Duodenal mucosa (tissue), 2 donors: ENCODE data around the gene ITGA1.

Source experiments
- H3K27ac ChIP-seq: one replicate; pipeline ENCODE4 v1.7.0; 2013; ENCODE audit warnings: low read depth, low read length
- H3K27me3 ChIP-seq, 2 donors: one replicate each; pipeline ENCODE4 v1.7.0; 2013; ENCODE audit warnings: low read length in 2 of 2, control low read depth in 1 of 2; ENCODE audit not compliant: insufficient read depth in 2 of 2, control insufficient read depth in 1 of 2
- H3K36me3 ChIP-seq, 2 donors: one replicate each; pipeline ENCODE4 v1.7.0; 2013; ENCODE audit warnings: low read length in 2 of 2, control low read depth in 1 of 2; ENCODE audit not compliant: insufficient read depth in 2 of 2, control insufficient read depth in 1 of 2
- H3K4me1 ChIP-seq, 2 donors: one replicate each; pipeline ENCODE4 v1.7.0; 2013; ENCODE audit warnings: low read length in 2 of 2, control low read depth in 1 of 2; ENCODE audit not compliant: insufficient read depth in 2 of 2, control insufficient read depth in 1 of 2
- H3K4me3 ChIP-seq, 2 donors: one replicate each; pipeline ENCODE4 v1.7.0; 2013; ENCODE audit warnings: low read length in 2 of 2, low read depth in 1 of 2
- H3K9ac ChIP-seq, 2 donors: one replicate each; pipeline ENCODE4 v1.7.0; 2013; ENCODE audit warnings: low read length in 2 of 2, low read depth in 1 of 2
- H3K9me3 ChIP-seq, 2 donors: one replicate each; pipeline ENCODE4 v1.7.0; 2013; ENCODE audit warnings: low read length in 2 of 2, control low read depth in 1 of 2; ENCODE audit not compliant: control insufficient read depth in 1 of 2

Gene ITGA1

DNA sequence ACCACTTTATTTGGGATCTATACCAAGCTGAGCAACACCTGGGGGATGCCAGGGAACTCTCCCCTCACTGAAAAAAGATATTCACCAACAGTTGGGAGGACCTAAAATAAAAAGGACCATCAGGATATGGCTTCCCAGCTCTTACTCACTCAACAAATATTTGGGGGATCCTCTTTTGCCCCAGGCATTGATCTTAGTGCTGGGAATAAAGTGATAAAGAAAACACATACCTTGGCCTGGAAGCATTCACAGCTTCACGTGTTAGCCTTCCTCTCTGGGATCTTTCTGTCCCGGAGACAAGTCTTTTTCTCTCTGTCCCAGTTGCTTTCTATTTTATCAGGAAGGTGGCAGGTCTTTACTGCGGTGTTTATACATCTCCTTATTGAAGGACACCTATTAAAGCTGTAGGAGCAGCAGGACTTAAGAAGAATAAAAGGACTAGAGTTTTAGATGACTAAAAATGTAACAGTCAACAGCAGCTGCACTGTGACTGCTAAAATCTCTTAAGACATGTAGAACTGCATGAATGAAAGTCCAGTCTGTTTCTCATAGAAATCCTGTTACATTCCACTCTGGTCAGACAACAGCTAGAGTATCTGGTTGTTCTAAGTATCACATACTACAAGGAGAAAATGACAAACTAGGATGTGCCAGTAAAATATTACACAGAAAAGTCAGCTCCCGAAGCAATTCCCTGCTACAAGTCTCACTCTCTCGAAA lies 111.4 kb downstream of the ITGA1 start:
- Histone ChIP-seq H3K36me3 (peaks cover 0 to 3% of the 10 kb centered on the region in 2 donors), H3K9ac (no peak overlapping the region), H3K4me3 (no peak overlapping the region), H3K9me3 (no peaks in the 10 kb centered on the region), H3K27me3 (no peaks in the 10 kb centered on the region), H3K4me1 (no peaks in the 10 kb centered on the region), H3K27ac (no peak overlapping the region)

DNA sequence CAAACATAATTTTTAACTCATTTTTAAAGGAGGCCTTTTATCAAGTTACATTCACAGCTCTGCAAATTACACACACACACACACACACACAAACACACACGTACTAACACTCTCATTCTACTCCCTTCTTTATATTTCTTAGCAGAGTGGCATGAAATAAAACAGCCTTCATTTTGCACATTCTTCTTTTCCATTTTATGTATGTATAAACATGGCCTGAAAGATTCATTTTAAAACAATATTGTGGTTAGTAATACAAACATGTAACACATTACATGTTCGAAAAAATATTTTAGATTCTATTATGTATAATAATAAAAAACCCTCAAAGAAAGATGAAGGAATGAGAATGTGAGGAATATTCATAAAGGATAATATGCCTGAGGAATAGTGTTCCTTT lies 115.4 kb downstream of the ITGA1 start:
- Histone ChIP-seq H3K4me3 (no peak overlapping the region), H3K27ac (no peak overlapping the region), H3K9ac (no peak overlapping the region), H3K4me1 (no peaks in the 10 kb centered on the region), H3K27me3 (no peaks in the 10 kb centered on the region), H3K9me3 (no peaks in the 10 kb centered on the region), H3K36me3 (peaks cover 0 to 3% of the 10 kb centered on the region in 2 donors)

GRCh38 chr5:52906343-52906742 lies 118.6 kb downstream of the ITGA1 start:
- Histone ChIP-seq H3K27ac (no peak overlapping the region), H3K9me3 (no peaks in the 10 kb centered on the region), H3K27me3 (no peaks in the 10 kb centered on the region), H3K9ac (no peak overlapping the region), H3K4me1 (no peaks in the 10 kb centered on the region), H3K36me3 (peaks cover 0 to 3% of the 10 kb centered on the region in 2 donors), H3K4me3 (no peak overlapping the region)

DNA sequence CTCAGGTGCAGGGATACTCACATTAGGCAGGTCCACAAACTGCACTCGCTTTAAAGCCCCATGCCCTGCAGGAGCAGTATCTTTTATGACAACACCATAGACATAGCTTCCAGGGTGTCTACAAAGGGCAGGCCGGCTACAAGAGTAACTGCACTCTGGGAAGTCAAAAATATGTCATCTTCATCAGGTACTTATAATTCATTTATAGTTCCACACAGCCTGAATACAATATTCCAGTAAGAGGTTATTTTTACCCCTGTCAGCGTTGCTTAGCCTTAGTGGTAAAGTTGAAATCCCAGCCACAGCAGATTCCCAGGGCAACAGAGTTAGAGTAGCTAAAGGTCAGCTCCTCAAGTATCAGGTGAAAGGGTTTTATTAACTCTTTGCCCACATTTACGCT lies 119.1 kb downstream of the ITGA1 start:
- no peaks in the 10 kb centered on the region for H3K9me3 ChIP-seq
- H3K27ac ChIP-seq: no peak overlapping the region
- no peaks in the 10 kb centered on the region for H3K27me3 ChIP-seq
- H3K4me3 ChIP-seq: no peak overlapping the region
- no peaks in the 10 kb centered on the region for H3K4me1 ChIP-seq
- H3K9ac ChIP-seq: no peak overlapping the region
- H3K36me3 ChIP-seq: peaks cover 0 to 3% of the 10 kb centered on the region in 2 donors

DNA sequence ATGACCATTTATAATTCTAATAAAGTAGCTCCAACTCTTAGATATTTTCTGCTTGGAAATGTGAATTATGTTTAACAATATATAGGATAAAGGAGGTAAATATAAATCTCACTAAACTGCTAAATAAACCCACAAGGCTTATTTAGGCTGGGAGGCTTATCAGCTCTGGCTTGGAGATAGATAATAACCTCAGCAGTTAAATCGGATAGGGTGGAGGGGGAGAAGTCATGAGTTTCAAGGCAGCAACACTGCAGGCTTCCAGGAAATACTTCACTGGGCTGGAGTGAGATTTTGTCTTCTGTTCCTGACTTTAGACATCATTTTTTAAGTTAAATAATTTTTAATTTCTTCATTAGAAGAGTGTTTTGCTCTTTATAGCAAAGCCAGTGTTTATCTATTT lies 121.5 kb downstream of the ITGA1 start:
- Histone ChIP-seq H3K4me1 (no peaks in the 10 kb centered on the region), H3K27me3 (no peaks in the 10 kb centered on the region), H3K9me3 (no peaks in the 10 kb centered on the region), H3K36me3 (no peaks in the 10 kb centered on the region), H3K9ac (no peak overlapping the region), H3K4me3 (no peak overlapping the region), H3K27ac (no peak overlapping the region)

- Histone ChIP-seq H3K4me1 (no peaks in the 10 kb centered on the region), H3K27ac (no peak overlapping the region), H3K4me3 (no peak overlapping the region), H3K27me3 (no peaks in the 10 kb centered on the region), H3K9ac (no peak overlapping the region), H3K9me3 (no peaks in the 10 kb centered on the region), H3K36me3 (no peaks in the 10 kb centered on the region)
Measured at GRCh38 chr5:52910071-52910470, 122.4 kb downstream of the ITGA1 start.

DNA sequence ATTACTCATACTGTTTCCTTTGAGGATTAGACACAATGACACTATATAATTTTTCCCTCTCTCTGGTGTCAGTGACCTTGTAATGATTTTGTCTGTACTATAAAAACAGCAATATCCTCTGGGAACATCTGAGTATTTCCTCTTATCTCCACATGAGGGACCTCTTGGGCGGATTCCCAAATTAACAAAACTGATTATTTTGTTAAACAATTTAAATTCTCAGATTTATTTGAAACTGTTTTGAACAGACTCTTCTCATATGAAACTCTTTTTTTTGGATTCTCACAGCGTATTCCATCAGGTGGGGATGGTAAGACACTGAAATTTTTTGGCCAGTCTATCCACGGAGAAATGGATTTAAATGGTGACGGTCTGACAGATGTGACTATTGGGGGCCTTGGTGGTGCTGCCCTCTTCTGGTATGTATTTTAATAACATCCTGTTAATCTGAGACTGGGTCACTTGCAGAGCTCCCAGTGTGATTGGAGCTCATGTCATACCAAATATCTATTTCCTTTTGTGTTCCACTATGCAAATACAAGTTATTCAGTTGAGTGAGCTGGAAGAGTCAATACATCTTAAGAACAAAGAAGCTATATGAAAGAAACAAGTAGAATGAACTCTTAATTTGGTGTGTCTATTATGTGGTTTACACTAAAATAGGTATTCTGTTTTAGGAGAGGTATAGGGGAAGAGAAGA lies 127.6 kb downstream of the ITGA1 start:
- no peaks in the 10 kb centered on the region for H3K27me3 ChIP-seq
- H3K9me3 ChIP-seq: no peaks in the 10 kb centered on the region
- no peak overlapping the region for H3K27ac ChIP-seq
- H3K4me1 ChIP-seq: no peaks in the 10 kb centered on the region
- no peak overlapping the region for H3K4me3 ChIP-seq
- H3K9ac ChIP-seq: no peak overlapping the region
- H3K36me3 ChIP-seq: peaks cover 5 to 6% of the 10 kb centered on the region in 2 donors

DNA sequence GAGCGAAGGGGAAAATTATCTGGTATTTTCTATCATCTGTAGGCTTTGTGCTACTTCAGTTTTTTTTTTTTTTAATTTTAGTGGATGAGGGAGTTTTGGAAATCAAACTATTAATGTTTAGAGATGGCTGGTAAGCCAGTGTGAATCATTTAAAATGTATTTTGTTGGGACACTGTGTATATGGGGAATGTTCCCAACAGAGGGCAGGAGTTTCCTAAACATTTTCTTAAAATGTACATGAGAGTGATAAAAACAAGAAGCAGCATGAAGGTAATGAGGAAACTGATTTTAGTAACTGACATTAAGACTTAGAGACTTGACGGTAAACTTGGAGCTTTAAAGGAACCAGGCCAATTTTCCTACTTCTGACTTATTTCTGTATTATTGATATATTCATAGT lies 133.2 kb downstream of the ITGA1 start:
- Histone ChIP-seq H3K4me1 (no peaks in the 10 kb centered on the region), H3K27ac (no peak overlapping the region), H3K36me3 (peaks cover 10 to 20% of the 10 kb centered on the region in 2 donors), H3K27me3 (no peaks in the 10 kb centered on the region), H3K9me3 (no peaks in the 10 kb centered on the region), H3K4me3 (no peak overlapping the region), H3K9ac (no peak overlapping the region)

GRCh38 chr5:52922384-52922783 lies 134.7 kb downstream of the ITGA1 start:
- Histone ChIP-seq H3K4me3 (no peak overlapping the region), H3K4me1 (no peaks in the 10 kb centered on the region), H3K36me3 (peaks cover 10 to 20% of the 10 kb centered on the region in 2 donors), H3K27ac (no peak overlapping the region), H3K9ac (no peak overlapping the region), H3K9me3 (no peaks in the 10 kb centered on the region), H3K27me3 (no peaks in the 10 kb centered on the region)

DNA sequence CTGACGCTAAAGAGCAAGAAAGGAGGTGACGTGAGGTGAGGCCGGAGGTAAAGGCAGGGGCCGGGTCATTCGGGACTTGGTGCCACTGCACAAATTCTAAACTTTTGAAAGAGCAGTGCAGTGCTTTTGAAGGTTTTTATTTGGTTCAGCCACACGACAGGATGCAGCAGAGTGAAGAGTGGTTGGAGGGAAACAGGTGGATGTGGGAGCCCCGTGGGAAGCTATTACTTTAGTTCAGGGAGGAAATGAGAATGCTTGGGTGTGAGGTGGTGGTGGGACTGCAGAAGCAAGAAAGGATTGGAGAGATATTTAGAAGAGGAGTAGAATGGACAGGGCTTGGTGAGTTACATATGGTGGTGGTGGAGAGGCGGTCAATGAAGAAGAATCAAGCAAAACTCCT lies 136.7 kb downstream of the ITGA1 start:
- Histone ChIP-seq H3K4me3 (no peak overlapping the region), H3K27me3 (no peaks in the 10 kb centered on the region), H3K27ac (no peak overlapping the region), H3K9ac (no peak overlapping the region), H3K9me3 (no peaks in the 10 kb centered on the region), H3K36me3 (peaks cover 4 to 20% of the 10 kb centered on the region in 2 donors), H3K4me1 (no peaks in the 10 kb centered on the region)
